ENCODE measurements around the gene SELENOM.

- no peak for TF ChIP-seq CTCF (IDR thresholded peaks at IDR 0.05; ENCODE audit: insufficient read depth, low read depth, low read length)
- no peak for TF ChIP-seq EZH2 (IDR thresholded peaks at IDR 0.05; ENCODE audit: insufficient read depth, low read length)
These were observed 19.6 kb downstream of the SELENOM start for GRCh38 chr22:31087744-31088215.
